ENCODE data around the gene XRCC5.
"Not testable (repeated sequence)": the region's sequence is repeated elsewhere in the genome, so short reads cannot be mapped to it uniquely, and the experiment has no call there.

XRCC5 gene

DNA sequence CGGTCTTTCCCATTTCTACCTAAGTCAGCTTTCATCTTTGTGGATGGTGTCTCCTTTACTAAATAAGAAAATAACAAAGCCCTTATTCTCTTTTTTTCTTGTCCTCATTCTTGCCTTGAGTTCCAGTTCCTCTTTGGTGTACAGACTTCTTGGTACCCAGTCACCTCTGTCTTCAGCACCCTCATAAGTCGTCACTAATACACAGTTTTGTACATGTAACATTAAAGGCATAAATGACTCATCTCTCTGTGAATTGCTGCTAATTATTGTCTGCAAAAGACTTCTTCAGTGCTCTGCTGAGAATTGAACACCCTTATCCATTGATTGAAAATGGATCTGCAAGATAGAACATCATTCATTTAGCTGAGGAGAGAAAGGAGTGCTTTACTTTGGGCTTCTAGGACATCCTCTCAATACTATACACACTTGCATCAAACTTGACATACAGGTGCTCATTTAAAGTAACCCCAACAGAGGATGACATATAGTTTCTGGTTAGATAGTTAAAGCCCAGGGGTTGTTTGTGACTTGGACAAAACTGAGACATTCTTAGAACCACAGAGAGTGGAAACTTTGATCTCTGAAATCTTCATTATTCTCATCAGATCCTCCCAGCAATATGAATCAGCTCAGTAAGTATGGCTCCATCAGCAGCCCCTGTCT, 97.0 kb downstream of the XRCC5 start:
- no peak for DNase-seq

DNA sequence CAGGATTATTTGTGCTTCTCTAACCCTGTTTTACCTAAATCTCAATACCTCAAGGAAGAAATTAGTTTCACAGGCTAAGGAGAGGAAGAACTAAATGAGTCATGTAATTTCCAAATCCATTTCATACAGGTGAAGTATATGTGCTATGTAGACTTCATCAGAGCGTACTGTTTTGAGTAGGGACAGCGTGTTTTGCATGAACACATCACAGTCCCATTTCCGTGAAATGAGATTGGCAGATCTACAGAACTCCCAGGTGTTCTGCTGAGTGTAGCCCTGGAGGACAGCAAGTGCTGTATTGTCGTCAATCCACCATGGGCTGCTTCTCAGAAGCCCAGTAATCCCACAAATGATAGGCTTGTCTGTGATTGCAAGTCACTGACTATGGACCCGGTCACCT, 97.7 kb downstream of the XRCC5 start:
- DNase-seq, result no peak

- not testable (repeated sequence) for DNase-seq
Observed at GRCh38 chr2:216208661-216209060, 99.5 kb downstream of the XRCC5 start.

DNA sequence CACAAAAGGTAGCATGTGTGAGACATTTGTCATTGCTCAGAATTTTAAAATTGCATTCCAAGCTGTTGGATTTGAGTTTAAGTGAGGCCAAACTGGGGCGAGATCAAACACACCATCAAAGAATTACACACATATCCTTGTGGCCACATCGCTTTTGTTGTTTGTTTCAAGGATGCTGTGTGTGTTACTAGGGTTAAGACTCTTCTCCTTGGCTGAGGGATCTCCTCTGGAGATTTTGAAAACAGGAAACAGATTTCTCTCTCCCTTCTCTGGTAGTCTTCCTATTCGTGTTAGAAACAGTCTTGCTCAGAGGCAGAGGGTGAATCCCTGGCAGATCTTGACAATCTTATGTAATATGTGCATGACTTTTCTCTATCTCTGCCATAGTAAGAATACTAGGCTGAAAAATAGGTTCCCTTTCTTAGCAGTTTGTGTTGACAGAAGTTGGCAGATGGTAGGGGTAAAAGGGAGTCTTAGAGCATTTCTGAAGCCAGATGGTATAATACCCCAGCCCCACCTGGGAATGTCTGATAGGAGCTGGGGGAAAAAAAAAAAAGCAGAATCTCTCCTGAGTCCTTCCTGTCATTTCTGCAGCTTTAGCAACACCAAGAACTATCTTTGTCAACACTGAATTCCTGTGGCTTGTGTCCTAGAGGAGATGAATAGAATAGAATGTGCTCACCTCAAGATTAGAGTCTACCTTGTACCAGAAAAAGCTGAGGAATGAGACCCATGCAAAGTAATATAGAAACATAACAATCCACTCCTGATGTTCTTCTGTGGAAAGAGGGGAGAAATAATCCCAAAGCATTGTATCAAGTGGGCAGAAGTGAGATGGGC, 101.8 kb downstream of the XRCC5 start:
- DNase-seq, result no peak

DNA sequence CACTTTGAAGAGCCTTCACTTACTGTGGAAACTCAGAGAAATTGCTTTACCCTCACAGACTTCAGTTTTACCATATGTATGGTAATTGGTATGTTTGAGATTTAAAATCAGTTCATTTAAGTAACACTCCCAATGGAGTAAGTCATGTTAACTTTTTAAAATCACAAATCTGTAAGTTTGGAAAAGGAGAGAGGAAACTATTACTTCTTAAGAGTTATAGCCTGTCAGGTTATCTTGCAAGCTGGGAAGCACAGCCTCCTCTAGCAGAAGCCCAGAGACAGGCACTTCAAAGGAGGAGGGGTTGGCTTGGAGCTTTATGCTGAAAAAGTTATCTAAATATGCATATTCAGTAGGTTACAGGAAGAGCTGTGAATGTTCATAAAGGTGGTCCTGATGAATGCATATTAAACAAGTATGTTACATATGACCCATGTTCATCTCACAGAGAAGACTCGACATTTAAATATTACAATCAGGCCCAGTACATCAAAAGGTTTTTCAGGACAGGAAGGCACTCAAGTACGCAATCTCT, 102.5 kb downstream of the XRCC5 start:
- no peak for DNase-seq

DNA sequence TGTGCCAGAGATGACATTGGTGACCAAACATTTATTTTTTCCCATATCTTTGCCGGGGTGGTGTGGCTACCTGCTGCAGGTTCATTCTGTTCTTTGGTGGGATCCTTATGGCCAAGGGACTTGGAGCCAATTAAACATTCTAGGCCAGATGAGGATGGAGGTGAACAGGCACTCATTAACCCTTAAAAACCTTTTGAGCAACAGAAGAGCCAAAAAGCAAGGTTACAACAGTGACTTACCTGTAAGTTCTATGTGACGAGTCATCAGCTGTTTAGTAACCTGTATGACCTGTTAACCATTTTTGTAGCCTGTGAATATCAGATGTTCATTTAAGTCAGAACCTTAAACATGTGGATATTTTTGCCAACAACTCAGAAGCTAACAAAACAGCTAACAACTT, 105.6 kb downstream of the XRCC5 start:
- no peak for DNase-seq

DNA sequence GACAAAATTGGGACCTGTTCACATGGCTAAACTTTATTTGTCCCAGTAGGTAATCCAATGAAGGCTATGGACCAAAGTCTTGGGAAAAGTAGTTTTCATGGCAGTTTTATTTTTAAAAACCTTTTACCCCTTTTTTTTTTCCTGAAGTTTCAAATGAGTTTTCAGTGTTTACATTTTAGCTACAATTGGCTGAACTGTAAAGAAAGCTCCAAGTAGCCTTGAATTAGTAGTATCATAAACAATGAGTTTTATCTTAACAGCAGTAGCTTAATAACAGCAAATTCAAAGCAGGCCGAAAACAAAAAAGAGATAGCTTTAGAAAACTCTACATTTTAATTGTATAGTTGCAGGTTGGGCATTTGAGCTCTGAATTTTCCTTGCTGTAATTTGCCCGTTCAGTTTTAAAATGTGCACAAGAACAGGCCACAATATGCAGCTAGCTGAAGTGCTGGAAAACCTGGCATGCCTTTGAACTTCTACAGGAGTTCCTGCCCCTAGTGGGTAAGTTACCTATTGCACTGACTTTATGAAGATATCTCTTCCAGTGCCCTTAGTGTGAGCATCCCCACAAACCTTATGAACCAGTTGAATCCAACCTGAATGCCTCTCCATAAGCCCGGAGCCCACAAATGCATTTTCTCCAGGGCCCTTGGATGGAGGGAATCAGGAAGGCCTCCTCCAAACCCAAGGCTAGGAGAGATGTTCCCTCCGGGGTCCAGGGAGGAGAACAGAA, 106.7 kb downstream of the XRCC5 start:
- no peak for DNase-seq

- DNase-seq, result no peak
Observed at GRCh38 chr2:216216951-216217903, 108.1 kb downstream of the XRCC5 start.

GRCh38 chr2:216217904-216218260, 108.7 kb downstream of the XRCC5 start:
- no peak for DNase-seq

DNA sequence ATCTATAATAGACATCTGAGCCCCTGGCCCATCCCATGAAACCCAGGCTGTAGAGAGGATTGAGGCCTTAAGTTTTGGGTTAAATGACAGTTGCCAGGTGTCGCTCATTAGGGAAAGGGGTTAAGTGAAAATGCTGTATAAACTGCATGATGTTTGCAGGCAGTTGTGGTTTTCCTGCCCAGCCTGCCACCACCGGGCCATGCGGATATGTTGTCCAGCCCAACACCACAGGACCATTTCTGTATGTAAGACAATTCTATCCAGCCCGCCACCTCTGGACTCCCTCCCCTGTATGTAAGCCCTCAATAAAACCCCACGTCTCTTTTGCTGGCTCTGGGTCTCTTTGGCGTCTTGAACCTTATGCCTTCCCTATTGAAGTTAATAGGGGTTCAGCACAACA, 110.7 kb downstream of the XRCC5 start:
- DNase-seq, result no peak

DNA sequence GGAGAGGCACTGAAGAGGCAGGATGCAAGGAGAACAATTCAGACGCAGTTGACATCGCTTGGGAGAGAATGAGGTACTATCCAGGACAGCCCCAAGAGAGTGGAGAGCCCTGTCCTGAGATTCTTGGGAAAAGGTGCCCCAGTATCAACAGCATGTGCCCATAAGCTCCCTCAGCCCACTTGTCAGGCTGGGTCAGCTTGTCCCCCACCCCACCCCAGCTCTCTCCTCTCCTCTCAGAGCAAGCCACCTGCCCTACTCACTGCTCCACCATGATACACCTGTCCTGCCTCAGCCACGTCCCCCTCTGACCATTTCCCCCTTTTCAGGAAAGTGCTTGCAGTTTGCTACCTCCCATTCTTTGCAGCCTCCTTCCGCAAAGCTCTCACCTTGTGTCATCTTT, 111.8 kb downstream of the XRCC5 start:
- DNase-seq, result no peak

DNA sequence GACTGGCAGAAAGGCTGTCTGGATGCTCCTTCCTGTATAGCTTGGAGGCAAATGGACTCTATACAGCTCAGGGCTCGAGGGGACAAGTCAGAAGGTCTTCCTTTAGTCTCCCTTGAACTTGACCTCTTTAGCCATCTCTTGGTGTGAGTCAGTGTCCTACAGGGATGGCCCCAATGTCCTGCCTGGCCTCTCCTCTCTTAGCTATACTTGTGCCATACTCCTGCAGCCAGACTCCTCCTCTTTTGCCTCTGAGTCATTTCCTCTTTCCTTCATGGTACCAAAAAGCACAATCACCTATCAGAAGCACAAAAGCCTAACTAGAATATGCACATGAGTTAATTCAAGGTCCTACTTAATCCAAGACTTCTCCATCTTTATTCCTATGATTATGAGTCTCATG, 112.7 kb downstream of the XRCC5 start:
- DNase-seq, result no peak

GRCh38 chr2:216222650-216223352, 113.7 kb downstream of the XRCC5 start:
- DNase-seq, result no peak

DNA sequence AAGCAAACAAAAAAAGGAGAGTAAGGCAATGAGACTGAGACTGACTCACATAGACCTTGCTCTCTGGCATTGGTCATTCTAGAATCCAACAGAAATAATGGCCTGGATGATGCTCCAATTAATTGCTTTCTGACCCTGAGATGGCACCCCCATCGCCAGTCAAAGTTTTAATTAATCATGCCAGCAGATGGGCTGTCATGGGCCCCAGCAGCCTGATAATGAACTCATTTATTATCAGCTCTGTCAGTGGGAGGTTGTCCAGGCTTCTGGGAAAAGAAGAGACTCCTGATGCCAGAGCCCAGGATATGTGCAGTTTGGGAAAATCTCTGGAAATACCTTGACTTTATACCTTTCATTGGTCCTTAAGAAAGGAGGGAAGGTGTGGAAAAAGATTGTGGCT, 115.2 kb downstream of the XRCC5 start:
- no peak for DNase-seq

- no peak for DNase-seq
Observed at GRCh38 chr2:216229277-216229914, 120.2 kb downstream of the XRCC5 start.

GRCh38 chr2:216231867-216232266, 122.7 kb downstream of the XRCC5 start:
- DNase-seq, result no peak

GRCh38 chr2:216232721-216233120, 123.6 kb downstream of the XRCC5 start:
- DNase-seq, result no peak

DNA sequence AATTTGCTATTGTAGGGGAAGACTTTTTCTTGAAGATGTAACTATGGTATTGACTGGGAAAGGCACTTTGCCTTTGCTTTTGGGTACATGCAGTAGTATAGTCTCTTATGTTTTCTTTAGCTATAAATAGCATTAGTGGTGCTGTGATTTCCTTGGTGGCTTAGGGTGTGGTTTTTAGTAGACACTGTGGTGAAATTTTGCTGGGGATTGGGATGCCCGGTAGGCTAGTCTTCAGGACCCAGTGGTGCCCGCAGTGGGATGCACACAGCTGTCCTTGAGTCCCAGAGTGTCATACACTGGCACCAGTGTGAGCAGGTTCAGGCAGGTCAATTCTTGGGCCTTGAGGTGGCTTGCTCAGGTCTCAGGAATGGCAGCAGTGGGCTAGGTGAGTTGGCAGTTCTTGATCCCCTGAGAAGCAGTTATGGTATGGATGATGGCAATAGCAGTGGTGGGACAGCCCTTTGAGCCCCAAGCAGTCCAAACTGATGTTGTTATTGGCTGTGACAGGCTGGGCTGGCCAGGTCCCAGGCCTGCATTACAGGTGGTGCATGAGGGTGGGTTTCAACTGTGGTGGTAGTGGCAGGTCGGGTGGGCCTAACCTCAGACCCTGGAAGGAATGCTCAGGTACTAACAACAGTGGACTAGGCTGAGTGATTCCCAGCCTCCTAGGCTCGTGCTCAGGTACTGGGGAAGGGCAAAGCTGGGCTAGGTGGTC, 124.3 kb downstream of the XRCC5 start:
- no peak for DNase-seq

GRCh38 chr2:216234106-216234505, 125.0 kb downstream of the XRCC5 start:
- DNase-seq, result no peak

DNA sequence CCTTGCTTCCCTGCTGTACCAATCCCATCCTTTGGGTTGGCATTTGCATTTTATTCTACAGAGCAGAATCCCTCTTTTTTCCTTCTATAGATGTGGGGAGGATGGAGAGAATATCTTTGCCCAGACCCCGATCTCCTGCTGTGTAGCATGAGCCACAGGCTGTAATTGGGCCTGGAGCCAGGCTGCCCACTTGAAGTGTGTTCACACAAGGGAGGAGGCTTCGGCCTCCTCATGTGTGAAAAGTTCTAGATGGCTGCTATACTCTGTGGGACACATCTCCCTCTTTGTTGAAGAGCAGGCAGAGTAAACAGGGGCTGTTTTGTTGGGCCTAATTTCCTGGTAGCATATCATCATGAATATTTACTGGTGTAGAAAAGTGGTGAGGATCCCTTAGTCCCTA, 126.3 kb downstream of the XRCC5 start:
- no peak for DNase-seq

- DNase-seq, result no peak
Observed at GRCh38 chr2:216235896-216236295, 126.7 kb downstream of the XRCC5 start.

All from activated CD4-positive, alpha-beta T cell treated with anti-CD3 and anti-CD28 coated beads, Interleukin-2, amount 50 U/mL, for 4 hours (primary cell).